ENCODE data around the gene ASH1L.
A peak's percentile ranks its signal among the peaks of the same experiment; 100 is the strongest.
"Not testable (repeated sequence)": the region's sequence is repeated elsewhere in the genome, so short reads cannot be mapped to it uniquely, and the experiment has no call there.

ASH1L gene

GRCh38 chr1:155334962-155335361 is 227.6 kb downstream of the ASH1L start:
- no peak for DNase-seq (ENCODE audit: low read depth in 1 of 2, low spot score in 1 of 2)

- DNase-seq (ENCODE audit: low read depth in 1 of 2, low spot score in 1 of 2): no peak
Observed at GRCh38 chr1:155329980-155330598, 232.5 kb downstream of the ASH1L start.

DNA sequence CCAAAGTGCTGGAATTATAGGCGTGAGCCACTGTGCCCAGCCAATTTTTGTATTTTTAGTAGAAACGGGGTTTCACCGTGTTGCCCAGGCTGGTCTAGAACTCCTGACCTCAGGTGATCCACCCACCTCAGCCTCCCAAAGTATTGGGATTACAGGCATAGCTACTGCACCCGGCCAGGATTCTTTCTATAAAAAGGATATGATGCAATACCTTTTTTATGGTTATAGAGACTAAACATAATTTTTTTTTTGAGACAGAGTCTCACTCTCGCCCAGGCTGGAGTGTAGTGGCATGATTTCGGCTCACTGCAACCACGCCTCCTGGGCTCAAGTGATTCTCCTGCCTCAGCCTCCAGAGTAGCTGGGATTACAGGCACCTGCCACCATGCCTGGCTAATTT is 233.7 kb downstream of the ASH1L start:
- DNase-seq (ENCODE audit: low read depth in 1 of 2, low spot score in 1 of 2): not testable (repeated sequence)

DNA sequence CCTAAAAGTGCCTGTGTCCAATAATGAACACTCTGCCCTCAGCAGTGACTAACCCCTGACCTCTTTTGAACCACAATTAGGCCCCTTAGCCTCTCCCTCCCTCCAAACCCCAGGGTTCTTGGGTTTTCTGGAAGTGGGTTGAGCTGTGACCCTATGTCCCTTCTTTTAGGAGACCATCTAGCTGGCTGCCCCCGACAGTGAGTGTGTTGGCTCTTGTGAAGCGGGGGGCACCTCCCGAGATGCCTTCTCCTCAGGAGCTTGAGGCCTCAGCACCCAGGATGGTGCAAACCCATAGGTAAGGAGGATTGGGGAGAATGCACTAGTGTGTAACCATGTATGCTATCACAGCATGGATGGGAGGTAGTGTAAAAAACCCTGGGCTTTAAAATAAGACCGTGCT is 234.6 kb downstream of the ASH1L start:
- no peak for DNase-seq (ENCODE audit: low read depth in 1 of 2, low spot score in 1 of 2)

GRCh38 chr1:155326631-155327037 is 236.0 kb downstream of the ASH1L start:
- no peak for DNase-seq (ENCODE audit: low read depth in 1 of 2, low spot score in 1 of 2)

DNA sequence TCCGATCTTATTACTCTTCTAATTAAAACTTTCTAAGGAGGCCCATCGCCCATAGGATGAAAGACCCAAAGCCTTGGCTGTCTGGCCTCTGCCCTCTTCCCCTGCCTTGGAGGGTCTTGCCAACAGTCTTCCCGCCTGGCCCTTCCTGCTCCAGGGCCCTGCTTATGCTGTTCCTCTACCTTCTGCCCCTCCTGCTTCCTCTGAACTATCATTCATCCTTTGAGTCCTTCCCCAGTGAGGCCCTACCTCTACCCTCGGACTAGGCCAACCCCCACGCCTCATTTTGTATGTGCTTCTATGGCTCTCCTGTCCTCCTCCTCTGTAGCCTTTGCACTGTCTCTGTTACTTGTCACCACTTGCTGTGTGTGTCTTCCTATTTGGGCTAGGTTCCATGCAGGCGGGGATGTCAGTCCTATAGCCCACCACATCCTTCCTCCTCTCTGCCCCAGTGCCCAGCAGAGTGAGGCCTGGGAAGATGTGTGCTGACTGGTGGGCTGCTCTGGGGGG is 236.5 kb downstream of the ASH1L start:
- no peak for DNase-seq (ENCODE audit: low read depth in 1 of 2, low spot score in 1 of 2)

DNA sequence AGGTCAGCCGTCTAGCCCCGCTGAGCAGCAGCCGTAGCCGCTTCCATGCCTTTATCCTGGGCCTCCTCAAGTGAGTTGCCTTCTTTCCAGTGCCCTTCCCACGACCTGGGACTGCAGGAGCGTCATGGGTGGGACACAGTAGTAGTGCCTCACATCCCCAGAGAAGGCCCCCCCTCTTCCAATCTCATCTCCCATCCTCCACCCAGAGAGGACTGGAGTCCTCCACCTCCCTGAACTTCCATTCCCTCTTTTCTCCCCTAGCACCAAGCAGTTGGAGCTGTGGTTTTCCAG is 237.1 kb downstream of the ASH1L start:
- no peak for DNase-seq (ENCODE audit: low read depth in 1 of 2, low spot score in 1 of 2)

GRCh38 chr1:155324717-155325602 is 237.6 kb downstream of the ASH1L start:
- DNase-seq (ENCODE audit: low read depth in 1 of 2, low spot score in 1 of 2): no peak

GRCh38 chr1:155324037-155324716 is 238.4 kb downstream of the ASH1L start:
- peak; percentile 70 to 81 for DNase-seq (ENCODE audit: low read depth in 1 of 2, low spot score in 1 of 2)

DNA sequence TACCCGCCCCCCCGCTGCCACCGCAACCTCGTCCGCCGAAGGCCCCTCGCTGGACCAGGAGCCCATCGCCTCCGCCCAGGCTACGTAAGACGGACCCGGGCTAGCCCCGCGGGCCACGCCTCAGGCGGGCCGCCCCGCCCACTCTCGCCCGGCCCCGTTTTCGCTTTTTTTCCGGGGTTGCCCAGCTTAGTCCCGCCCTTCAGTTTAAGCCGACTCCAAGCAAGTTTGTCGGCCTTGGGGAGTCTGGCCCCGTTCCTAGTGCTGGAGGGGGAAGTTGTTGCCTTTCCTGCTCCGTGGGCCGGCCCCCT is 238.9 kb downstream of the ASH1L start:
- DNase-seq (ENCODE audit: low read depth in 1 of 2, low spot score in 1 of 2): peak; percentile 66 to 69

GRCh38 chr1:155322953-155323728 is 239.5 kb downstream of the ASH1L start:
- peak; percentile 77 to 88 for DNase-seq (ENCODE audit: low read depth in 1 of 2, low spot score in 1 of 2)

GRCh38 chr1:155322571-155322952 is 240.0 kb downstream of the ASH1L start:
- DNase-seq (ENCODE audit: low read depth in 1 of 2, low spot score in 1 of 2): no peak

GRCh38 chr1:155321639-155322503 is 240.7 kb downstream of the ASH1L start:
- no peak for DNase-seq (ENCODE audit: low read depth in 1 of 2, low spot score in 1 of 2)

DNA sequence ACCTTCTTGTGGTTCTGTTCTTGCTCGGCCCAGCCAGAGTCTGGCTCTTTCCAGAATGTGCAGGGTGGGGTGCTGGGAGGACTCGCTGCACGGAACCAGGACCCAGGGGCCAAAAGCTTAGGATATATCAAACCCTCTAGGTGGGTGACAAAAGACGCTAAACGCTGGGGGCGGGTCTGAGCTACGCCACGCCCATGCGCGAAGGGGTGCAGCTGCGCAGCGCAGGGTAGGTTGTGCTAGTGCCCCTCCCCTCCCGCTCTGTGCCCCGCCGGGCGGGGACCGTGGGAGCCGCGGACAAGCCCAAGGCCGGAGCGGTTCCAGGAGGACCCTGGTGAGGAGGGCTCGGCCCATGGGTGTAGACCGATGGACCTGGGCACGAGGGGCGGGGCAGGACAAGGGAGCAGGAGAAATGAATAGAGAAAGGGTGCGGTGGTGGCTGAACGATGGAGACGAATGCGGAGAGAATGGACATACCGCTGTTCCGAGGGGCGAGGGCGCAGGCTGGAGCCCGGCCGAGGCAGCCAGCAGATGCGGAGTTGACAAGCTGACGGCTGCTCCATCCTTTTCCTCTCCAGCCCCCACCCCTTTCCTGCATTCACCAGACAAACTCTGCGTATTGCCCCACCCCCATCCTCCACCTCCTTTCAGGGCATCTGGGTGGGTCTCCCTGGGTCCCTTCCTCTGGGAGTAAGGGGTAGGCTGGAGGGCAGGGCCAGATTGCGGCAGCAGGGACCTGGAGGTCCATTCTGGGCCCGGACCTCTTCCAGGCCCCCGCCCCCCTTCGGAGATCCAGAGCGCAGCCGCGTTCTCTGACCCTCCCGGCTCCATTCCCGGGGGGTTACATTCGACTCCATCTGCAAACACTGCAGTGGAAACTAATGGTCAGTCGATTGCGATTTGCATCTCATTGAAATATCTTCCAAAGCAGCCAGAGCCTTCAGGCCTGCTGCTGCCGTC is 241.7 kb downstream of the ASH1L start, which contains the start of gene RUSC1:
RUSC1 (plus strand) TSS at position 234 of the 957 bp plus-strand sequence. CDS start 880 bp downstream, outside the sequence.
- DNase-seq (ENCODE audit: low read depth in 1 of 2, low spot score in 1 of 2): peak; percentile 46 to 66

DNA sequence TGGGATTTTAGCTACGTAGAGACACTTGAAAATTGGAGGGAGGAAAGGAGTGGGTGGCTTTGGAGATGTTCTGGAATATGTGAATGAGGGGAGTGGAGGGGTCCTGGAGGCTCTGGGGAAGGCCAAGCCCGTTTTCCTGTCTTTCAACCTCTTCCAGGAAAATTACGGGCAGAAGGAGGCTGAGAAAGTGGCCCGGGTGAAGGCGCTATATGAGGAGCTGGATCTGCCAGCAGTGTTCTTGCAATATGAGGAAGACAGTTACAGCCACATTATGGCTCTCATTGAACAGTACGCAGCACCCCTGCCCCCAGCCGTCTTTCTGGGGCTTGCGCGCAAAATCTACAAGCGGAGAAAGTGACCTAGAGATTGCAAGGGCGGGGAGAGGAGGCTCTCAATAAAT is 242.4 kb downstream of the ASH1L start:
- no peak for DNase-seq (ENCODE audit: low read depth in 1 of 2, low spot score in 1 of 2)

DNA sequence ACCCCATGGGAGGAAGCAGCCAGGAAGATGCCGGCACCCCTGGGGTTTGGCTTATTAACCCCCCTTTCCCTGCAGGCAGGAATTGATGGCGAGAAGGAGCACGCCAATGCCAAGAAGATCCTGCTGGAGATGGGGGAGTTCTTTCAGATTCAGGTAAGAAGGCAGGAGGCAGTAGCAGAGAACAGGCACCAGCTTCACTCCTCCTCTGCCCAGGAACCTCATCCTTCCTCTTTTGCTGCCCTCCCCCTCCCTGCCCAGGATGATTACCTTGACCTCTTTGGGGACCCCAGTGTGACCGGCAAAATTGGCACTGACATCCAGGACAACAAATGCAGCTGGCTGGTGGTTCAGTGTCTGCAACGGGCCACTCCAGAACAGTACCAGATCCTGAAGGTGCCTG is 243.1 kb downstream of the ASH1L start:
- no peak for DNase-seq (ENCODE audit: low read depth in 1 of 2, low spot score in 1 of 2)

GRCh38 chr1:155318082-155318481 is 244.5 kb downstream of the ASH1L start:
- DNase-seq (ENCODE audit: low read depth in 1 of 2, low spot score in 1 of 2): no peak

- DNase-seq (ENCODE audit: low read depth in 1 of 2, low spot score in 1 of 2): no peak
Observed at GRCh38 chr1:155316922-155317321, 245.7 kb downstream of the ASH1L start.

DNA sequence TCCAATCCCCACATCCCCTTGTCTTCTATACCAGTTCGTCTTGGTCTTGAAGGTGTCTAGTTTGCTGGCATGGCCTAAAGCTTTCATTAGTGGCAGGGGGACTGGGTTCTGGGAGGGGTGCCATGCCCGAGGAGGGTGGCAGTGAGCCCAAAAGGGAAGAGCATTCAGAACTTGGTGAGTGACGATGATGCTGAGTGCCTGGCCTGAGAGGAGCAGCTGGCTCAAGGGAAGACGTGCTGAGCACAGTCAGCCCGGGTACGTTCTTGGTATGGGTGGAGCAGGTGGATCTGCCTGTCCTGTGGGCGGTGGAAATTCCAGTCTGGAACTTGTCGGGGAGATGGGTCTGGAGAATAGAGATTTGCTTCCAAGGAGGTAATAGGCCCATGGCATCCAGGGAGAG is 249.3 kb downstream of the ASH1L start:
- no peak for DNase-seq (ENCODE audit: low read depth in 1 of 2, low spot score in 1 of 2)
